Testis (tissue), 2 donors: Measurements from ENCODE around the gene CD81.

Experiments used
- CTCF ChIP-seq, 3 experiments: fragments of 450-650 bp in 2 of 3; fragments of 200-600 bp in 1 of 3; sonication (generic) in 1 of 3; IDR thresholded peaks; one replicate each; pipeline ENCODE4 v1.5.1; 2016 to 2019; ENCODE audit warnings: antibody characterized with exemption in 3 of 3, mild to moderate bottlenecking in 2 of 3, moderate library complexity in 1 of 3
- POLR2A ChIP-seq: fragments of 450-650 bp; IDR thresholded peaks from one replicate; pipeline ENCODE4 v1.6.1; 2017; ENCODE audit warnings: antibody characterized with exemption, mild to moderate bottlenecking, moderate library complexity

GRCh38 chr11:2432171-2432621 is 55.1 kb downstream of the CD81 start:
- TF ChIP-seq CTCF (IDR thresholded peaks at IDR 0.05) (no peak), POLR2A (no peak)
